GM12864 (cell line): ENCODE results near the gene TSTD1.

ENCODE experiments used
- DNase-seq: peaks from one replicate; pipeline ENCODE4 v3.0.0-alpha.2; 2011; ENCODE audit warnings: low read depth
- H3K4me3 ChIP-seq: 2 replicates; pipeline ENCODE4 v1.5.1; 2011; ENCODE audit warnings: mild to moderate bottlenecking, low read depth, low read length, control low read depth
- TF ChIP-seq, protein P1 (sequence below): IDR thresholded peaks from 2 replicates; pipeline ENCODE4 v1.5.1; 2011; ENCODE audit warnings: low read depth, mild to moderate bottlenecking, moderate library complexity, low read length, control low read depth, inconsistent platforms; ENCODE audit errors: missing control alignments

TSTD1 gene

DNA sequence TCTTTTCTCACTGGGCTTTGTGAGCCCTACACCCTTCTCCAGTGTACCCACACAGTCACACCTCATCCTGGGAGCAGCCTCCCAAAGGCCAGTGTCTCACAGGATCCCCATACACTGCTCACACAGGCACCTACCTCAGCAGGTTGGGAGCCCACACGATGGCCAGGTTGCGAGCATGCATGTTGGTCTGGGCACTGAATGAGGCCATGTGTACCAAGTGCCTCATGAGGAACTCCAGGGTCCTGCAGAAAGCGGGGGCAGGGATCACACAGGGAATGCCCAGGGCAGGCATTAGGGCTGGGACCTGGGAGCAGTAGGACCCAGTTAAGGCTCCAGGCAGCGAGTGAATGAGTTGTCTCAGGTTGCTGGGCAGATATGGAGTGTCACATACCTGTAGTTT lies 15.5 kb upstream of the TSTD1 start:
- DNase-seq, result no peak
- no peak overlapping the region for H3K4me3 ChIP-seq
- TF ChIP-seq, protein P1, sequence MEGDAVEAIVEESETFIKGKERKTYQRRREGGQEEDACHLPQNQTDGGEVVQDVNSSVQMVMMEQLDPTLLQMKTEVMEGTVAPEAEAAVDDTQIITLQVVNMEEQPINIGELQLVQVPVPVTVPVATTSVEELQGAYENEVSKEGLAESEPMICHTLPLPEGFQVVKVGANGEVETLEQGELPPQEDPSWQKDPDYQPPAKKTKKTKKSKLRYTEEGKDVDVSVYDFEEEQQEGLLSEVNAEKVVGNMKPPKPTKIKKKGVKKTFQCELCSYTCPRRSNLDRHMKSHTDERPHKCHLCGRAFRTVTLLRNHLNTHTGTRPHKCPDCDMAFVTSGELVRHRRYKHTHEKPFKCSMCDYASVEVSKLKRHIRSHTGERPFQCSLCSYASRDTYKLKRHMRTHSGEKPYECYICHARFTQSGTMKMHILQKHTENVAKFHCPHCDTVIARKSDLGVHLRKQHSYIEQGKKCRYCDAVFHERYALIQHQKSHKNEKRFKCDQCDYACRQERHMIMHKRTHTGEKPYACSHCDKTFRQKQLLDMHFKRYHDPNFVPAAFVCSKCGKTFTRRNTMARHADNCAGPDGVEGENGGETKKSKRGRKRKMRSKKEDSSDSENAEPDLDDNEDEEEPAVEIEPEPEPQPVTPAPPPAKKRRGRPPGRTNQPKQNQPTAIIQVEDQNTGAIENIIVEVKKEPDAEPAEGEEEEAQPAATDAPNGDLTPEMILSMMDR, result no peak

DNA sequence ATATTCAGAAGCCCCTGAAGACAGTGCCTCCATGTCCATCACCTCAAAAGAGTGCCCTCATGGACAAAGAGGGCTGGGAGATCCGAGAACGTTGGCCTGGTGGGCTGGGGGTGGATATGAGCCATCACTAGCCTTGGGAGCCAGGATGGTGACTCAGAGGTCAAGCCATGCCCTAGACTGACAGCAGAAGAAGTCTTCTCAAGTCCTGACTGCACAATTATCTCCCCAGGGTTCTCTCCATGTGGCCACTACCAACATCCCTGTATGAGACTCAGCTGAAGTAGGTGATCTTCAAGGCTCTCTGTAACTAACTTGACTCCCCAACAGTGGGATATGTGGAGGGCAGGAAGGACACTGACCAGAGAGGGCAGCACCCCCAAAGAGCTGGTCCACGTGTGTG lies 14.1 kb upstream of the TSTD1 start:
- TF ChIP-seq, protein P1, result no peak
- no peak overlapping the region for H3K4me3 ChIP-seq
- no peak for DNase-seq

DNA sequence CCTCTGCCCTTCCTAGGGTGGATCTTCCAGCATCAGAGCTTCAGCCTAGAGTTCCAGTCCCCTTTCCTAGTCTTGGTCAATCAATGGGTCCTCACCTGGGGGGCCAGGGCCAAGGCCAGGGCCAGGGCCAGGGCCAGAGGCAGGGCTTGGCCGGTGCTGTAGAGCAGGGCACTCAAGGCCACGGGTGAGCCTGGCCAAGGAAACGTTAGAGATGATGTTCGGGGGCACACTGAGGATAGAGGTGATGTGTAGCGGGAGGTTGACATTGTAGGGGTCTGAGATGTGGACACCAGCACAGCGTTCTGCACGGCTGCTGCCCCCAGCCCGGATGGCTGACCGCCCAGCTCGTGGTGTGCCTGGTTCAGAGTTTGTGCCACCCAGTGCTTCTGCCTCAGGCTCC lies 12.5 kb upstream of the TSTD1 start:
- TF ChIP-seq, protein P1, result no peak
- H3K4me3 ChIP-seq, result no peak overlapping the region
- DNase-seq, result no peak

DNA sequence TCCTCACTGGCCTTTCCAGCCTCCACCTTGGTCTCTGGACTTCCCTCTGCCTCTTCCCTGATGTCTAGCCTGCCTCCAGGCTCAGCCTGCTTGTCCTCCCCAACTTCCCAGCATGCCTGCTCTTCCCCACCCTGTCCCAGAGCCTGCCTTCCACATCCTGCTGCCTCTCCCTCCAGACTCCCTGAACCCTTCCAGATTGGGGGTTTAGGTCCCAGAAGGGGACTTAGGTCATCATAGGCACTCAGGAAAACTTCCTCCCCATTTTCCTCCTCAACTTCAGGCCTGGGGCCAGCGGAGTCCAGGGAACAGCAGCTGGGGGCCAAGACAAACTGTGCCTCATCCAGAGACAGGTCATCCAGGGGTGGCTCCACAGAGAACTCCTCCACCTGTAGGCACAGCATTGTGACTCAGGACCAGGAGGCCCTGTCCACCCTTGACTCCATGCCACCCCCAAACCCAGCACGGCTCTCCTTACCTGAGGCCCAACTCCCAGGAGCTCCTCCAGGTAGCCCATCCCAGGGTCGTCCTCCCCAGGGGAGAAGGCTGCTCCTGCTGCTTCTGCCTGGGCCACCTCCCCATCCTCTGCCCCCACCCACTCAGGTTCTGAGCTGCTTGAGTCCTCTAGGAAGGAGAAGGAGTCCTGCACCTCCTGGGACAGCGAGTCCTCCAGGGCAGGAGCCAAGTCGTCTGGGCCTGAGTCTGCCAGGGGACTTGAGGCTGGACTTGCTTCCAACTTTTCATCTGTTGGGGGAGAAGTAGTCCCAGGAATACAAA lies 10.4 kb upstream of the TSTD1 start:
- no peak overlapping the region for H3K4me3 ChIP-seq
- TF ChIP-seq, protein P1, result no peak
- DNase-seq, result no peak

DNA sequence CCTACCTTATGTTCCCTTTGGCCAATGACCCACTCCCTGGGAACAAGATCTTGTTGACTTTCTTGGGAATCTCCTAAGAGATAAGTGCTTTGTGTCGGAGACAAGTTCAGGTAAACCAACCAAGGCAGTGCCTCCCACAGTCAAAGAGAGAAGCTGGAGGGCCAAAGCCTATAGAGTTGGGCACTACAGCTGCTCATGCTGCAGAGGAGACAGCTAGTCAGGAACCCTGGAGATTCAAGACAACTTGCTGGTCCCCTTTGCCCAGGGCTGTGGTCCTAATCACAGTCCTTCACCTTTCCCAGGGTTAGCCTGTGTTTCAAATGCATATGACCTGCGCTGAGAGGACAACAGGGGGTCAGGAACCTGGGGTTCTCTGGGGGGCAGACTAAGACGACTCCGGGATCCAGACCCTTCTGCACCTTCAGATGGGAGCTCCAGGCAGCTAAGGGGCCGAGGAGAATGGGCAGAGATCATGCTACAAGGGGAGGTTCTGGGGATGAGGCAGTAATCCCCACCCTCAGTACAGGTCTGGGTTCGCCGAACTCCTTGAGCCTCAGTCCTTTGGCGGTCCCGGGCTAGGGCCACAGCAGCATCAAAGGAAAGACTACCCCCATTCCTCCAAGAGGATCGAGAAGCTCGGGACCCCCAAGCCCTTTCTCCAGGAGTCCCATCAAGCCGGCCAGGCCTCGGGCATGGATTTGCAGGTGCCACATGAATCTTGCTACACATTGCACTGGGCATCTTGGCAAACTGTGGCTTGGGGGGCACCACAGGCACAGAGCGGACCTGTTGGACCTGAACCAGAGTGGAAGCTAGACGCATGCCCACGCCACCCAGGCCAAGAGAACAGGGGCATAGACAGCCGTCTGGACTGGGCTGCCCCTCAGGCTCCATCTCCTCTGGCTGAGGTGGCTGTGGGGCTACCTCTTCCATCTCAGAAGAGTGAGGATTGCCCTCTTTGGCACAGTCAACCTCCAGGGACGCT lies 9.0 kb upstream of the TSTD1 start:
- no peak overlapping the region for H3K4me3 ChIP-seq
- TF ChIP-seq, protein P1, result no peak
- DNase-seq, result no peak

DNA sequence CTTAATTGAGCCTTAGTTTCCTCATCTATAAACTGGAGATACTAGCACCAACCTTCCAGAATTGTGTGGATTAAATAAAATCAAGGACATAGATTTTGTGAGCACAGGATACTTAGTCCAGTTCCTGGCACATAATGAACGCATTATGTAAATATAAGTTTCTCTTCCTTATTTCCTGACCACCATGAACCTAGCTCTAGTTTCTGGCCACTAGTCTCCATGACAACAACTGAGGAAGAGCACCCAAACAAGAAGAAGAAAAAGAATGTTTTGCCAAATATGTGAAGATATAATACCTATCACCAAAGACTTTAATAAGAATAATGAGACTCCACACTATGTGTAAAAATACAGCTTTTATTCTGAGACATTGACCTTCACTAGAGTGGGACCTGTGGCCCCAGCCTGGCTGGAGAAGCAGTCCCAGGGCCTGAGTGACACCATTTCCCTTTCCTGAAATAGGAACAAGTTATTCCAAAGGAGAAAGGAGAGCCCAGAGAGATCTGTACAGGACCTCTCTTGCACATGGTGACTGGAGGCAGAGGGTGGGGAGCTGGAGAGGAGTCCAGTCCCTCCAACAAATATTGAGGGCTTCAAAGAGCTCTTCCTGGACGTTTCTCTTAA lies 8.0 kb upstream of the TSTD1 start:
- peak overlapping the region; percentile 70 for H3K4me3 ChIP-seq
- TF ChIP-seq, protein P1, result no peak

More for the DNA sequence above, 8.0 kb upstream of the TSTD1 start:
- peak; percentile 82 for DNase-seq
